Measurements from ENCODE around the gene KCNJ2.

Gene KCNJ2

GRCh38 chr17:70168977-70169708, at the start of gene KCNJ2:
KCNJ2 (plus strand) TSS chr17:70169532; CDS start chr17:70175040, 5,508 bp downstream.
- TF ChIP-seq CTCF (IDR thresholded peaks at IDR 0.05; ENCODE audit: low read depth, low read length) = no peak
- DNase-seq (ENCODE audit: extremely low read depth, low read depth) = peak; percentile 44

- no peak for TF ChIP-seq CTCF (IDR thresholded peaks at IDR 0.05; ENCODE audit: low read depth, low read length)
- DNase-seq (ENCODE audit: extremely low read depth, low read depth) = no peak
Observed at GRCh38 chr17:70119545-70119944, 49.8 kb upstream of the KCNJ2 start.

- no peak for DNase-seq (ENCODE audit: extremely low read depth, low read depth)
Observed at GRCh38 chr17:70119983-70120382, 49.3 kb upstream of the KCNJ2 start.

GRCh38 chr17:70120425-70120824, 48.9 kb upstream of the KCNJ2 start:
- DNase-seq (ENCODE audit: extremely low read depth, low read depth) = no peak
- TF ChIP-seq CTCF (IDR thresholded peaks at IDR 0.05; ENCODE audit: low read depth, low read length) = no peak

More at GRCh38 chr17:70119983-70120382, 49.3 kb upstream of the KCNJ2 start:
- TF ChIP-seq CTCF (IDR thresholded peaks at IDR 0.05; ENCODE audit: low read depth, low read length) = no peak

- DNase-seq (ENCODE audit: extremely low read depth, low read depth) = no peak
- TF ChIP-seq CTCF (IDR thresholded peaks at IDR 0.05; ENCODE audit: low read depth, low read length) = no peak
Observed at GRCh38 chr17:70121126-70121525, 48.2 kb upstream of the KCNJ2 start.

- no peak for DNase-seq (ENCODE audit: extremely low read depth, low read depth)
Observed at GRCh38 chr17:70123193-70123592, 46.1 kb upstream of the KCNJ2 start.

More at GRCh38 chr17:70123193-70123592, 46.1 kb upstream of the KCNJ2 start:
- no peak for TF ChIP-seq CTCF (IDR thresholded peaks at IDR 0.05; ENCODE audit: low read depth, low read length)

All from AG09319 (cell line).